K562 (cell line): ENCODE measurements around the gene SEMA3C. TPM values are rescaled to one million over a fixed set of nuclear protein-coding genes. Genes with fewer than 3 reads are reported as not detected.

Source experiments
- ATAC-seq: fragments of 200-7000 bp; cut with Tn5 transposase; 3 replicates; pipeline ENCODE4 v1.9.1; 2020; ENCODE audit warnings: moderate library complexity
- BruUV-seq: library from RNA; stranded (reverse); fragments of 400-500 nt; replicated peaks from 2 replicates; lab custom pipeline; 2021; lab: Mats Ljungman, UMichigan
- CTCF ChIA-PET: fragments of 300-600 bp; formaldehyde crosslinking; extraction: SDS; loops from one replicate; lab custom pipeline; 2021; ENCODE audit warnings: low intra/inter-chr PET ratio; lab: Yijun Ruan, JAX
- POLR2A ChIA-PET: fragments of 300-600, 350-650 bp; sonication (Branson Sonifier 250); formaldehyde crosslinking; extraction: SDS; loops from one replicate; lab custom pipeline; 2021; ENCODE audit warnings: antibody characterized with exemption, inconsistent platforms; lab: Yijun Ruan, JAX
- DNase-seq, 4 experiments: peaks; one replicate each; pipeline versions ENCODE4 v3.0.0 to v3.0.0-alpha.2; 2011 to 2018; ENCODE audit warnings: low spot score in 3 of 4, mixed read lengths in 3 of 4; ENCODE audit errors: extremely low read depth in 1 of 4
- FAIRE-seq: peaks from 2 replicates; lab custom pipeline; 2011; peaks lifted over from hg19 to GRCh38; lab: Jason Lieb, UNC
- H2AFZ ChIP-seq: 2 replicates; pipeline ENCODE4 v1.6.0; 2011; ENCODE audit warnings: low read depth, low read length, control low read depth, inconsistent platforms
- H3K27ac ChIP-seq: fragments of 200-600 bp; 3 replicates; pipeline ENCODE4 v1.8.0; 2011; ENCODE audit warnings: low read depth, mild to moderate bottlenecking, control low read depth, inconsistent platforms, low read length, moderate library complexity, mixed read lengths; ENCODE audit errors: extremely low read depth
- H3K27me3 ChIP-seq, 2 experiments: fragments of 300-600 bp in 1 of 2; 2 replicates in 1 of 2; 3 replicates in 1 of 2; pipeline versions ENCODE4 v1.6.0 to v1.8.0; 2011; ENCODE audit warnings: inconsistent platforms in 2 of 2, low read length in 2 of 2, mild to moderate bottlenecking in 1 of 2, mixed read lengths in 1 of 2, moderate library complexity in 1 of 2; ENCODE audit not compliant: control insufficient read depth in 2 of 2, insufficient read depth in 2 of 2
- H3K36me3 ChIP-seq: fragments of 300-600 bp; 3 replicates; pipeline ENCODE4 v1.8.0; 2011; ENCODE audit warnings: mild to moderate bottlenecking, low read length, inconsistent platforms; ENCODE audit not compliant: control insufficient read depth, insufficient read depth
- H3K4me1 ChIP-seq, 2 experiments: fragments of 200-600 bp in 1 of 2; replicated peaks in 1 of 2; 2 replicates in 1 of 2; 3 replicates in 1 of 2; pipeline versions ENCODE4 v1.5.1 to v1.8.0; 2011; ENCODE audit warnings: inconsistent platforms in 2 of 2, low read length in 2 of 2, mild to moderate bottlenecking in 1 of 2, mixed read lengths in 1 of 2, moderate library complexity in 1 of 2; ENCODE audit not compliant: control insufficient read depth in 2 of 2, insufficient read depth in 2 of 2
- H3K4me2 ChIP-seq: 2 replicates; pipeline ENCODE4 v1.6.1; 2011; ENCODE audit warnings: low read length, control low read depth, inconsistent platforms, mixed read lengths; ENCODE audit not compliant: insufficient read depth
- H3K4me3 ChIP-seq: fragments of 200-600 bp; sonication (generic), shearing (Covaris generic); 2 replicates; pipeline ENCODE4 v1.5.1; 2016; ENCODE audit warnings: control low read depth, inconsistent platforms
- H3K79me2 ChIP-seq: fragments of 200-600 bp; 3 replicates; pipeline ENCODE4 v1.8.0; 2011; ENCODE audit warnings: low read length, inconsistent platforms; ENCODE audit not compliant: control insufficient read depth, insufficient read depth
- H3K9ac ChIP-seq, 2 experiments: 2 replicates each; pipeline versions ENCODE4 v1.6.0 to v1.6.1; 2011; ENCODE audit warnings: low read depth in 2 of 2, low read length in 2 of 2, control low read depth in 1 of 2, inconsistent platforms in 1 of 2, mild to moderate bottlenecking in 1 of 2, mixed read lengths in 1 of 2; ENCODE audit not compliant: insufficient read depth in 1 of 2
- H3K9me1 ChIP-seq: one replicate; pipeline ENCODE4 v1.6.0; 2011; ENCODE audit warnings: inconsistent platforms, mild to moderate bottlenecking, low read length, moderate library complexity; ENCODE audit not compliant: control insufficient read depth, insufficient read depth
- H3K9me3 ChIP-seq: replicated peaks from 2 replicates; pipeline ENCODE4 v1.5.1; 2011; ENCODE audit warnings: low read depth, low read length, inconsistent platforms; ENCODE audit not compliant: control insufficient read depth, insufficient read depth
- H4K20me1 ChIP-seq: replicated peaks from 2 replicates; pipeline ENCODE4 v1.6.1; 2011; ENCODE audit warnings: low read length, inconsistent platforms, mixed read lengths; ENCODE audit not compliant: control insufficient read depth, insufficient read depth
- CBX2 ChIP-seq: fragments of 200-600 bp; sonication (generic); IDR thresholded peaks from one replicate; pipeline ENCODE4 v1.6.1; 2012; ENCODE audit warnings: mild to moderate bottlenecking, low read length, inconsistent platforms; ENCODE audit not compliant: insufficient read depth, poor library complexity, severe bottlenecking
- EHMT2 ChIP-seq: fragments of 450-650 bp; IDR thresholded peaks from 2 replicates; pipeline ENCODE4 v1.6.1; 2018; ENCODE audit warnings: antibody characterized with exemption
- ETS1 ChIP-seq: conservative IDR thresholded peaks from 2 replicates; pipeline ENCODE4 v1.6.1; 2011; ENCODE audit warnings: low read depth, mild to moderate bottlenecking, low read length; ENCODE audit not compliant: control insufficient read depth
- HDAC1 ChIP-seq, 2 experiments: fragments of 450-650 bp; IDR thresholded peaks; 2 replicates each; pipeline ENCODE4 v1.6.1; 2016 to 2017; ENCODE audit warnings: inconsistent platforms in 1 of 2, mild to moderate bottlenecking in 1 of 2, moderate library complexity in 1 of 2
- HEY1 ChIP-seq: fragments of 250-450 bp; sonication (Bioruptor Pico); IDR thresholded peaks from 2 replicates; pipeline ENCODE4 v1.5.0; 2020; ENCODE audit warnings: mild to moderate bottlenecking, moderate library complexity, borderline replicate concordance
- MAFK ChIP-seq: IDR thresholded peaks from 2 replicates; pipeline ENCODE4 v1.6.1; 2011; ENCODE audit warnings: low read length, improper control_type of control experiment
- MAZ ChIP-seq, 2 experiments: fragments of 450-650 bp in 1 of 2; sonication (generic) in 1 of 2; formaldehyde crosslinking; IDR thresholded peaks in 1 of 2; conservative IDR thresholded peaks in 1 of 2; 2 replicates each; pipeline versions ENCODE4 v1.4.0 to v1.5.0; 2020; ENCODE audit warnings: mild to moderate bottlenecking in 1 of 2, missing genetic modification reagents in 1 of 2
- MEF2A ChIP-seq: IDR thresholded peaks from 2 replicates; pipeline ENCODE4 v1.6.1; 2011; ENCODE audit warnings: low read depth, mild to moderate bottlenecking, low read length, moderate library complexity; ENCODE audit not compliant: control insufficient read depth
- NR1H2 ChIP-seq: sonication (generic); formaldehyde crosslinking; IDR thresholded peaks from 2 replicates; pipeline ENCODE4 v1.4.0; 2020; ENCODE audit warnings: mild to moderate bottlenecking, missing genetic modification reagents
- RBM39 ChIP-seq: fragments of 200-400 bp; formaldehyde crosslinking; optimal IDR thresholded peaks from 2 replicates; pipeline ENCODE3; 2018; ENCODE audit warnings: low read depth, low read length
- TGIF2 ChIP-seq: sonication (generic); formaldehyde crosslinking; IDR thresholded peaks from 2 replicates; pipeline ENCODE4 v1.8.1; 2022; ENCODE audit warnings: mild to moderate bottlenecking, missing genetic modification reagents, moderate library complexity
- U2AF1 ChIP-seq: fragments of 200-400 bp; formaldehyde crosslinking; optimal IDR thresholded peaks from 2 replicates; pipeline ENCODE3; 2017; ENCODE audit warnings: mild to moderate bottlenecking, low read depth, low read length, moderate library complexity
- VEZF1 ChIP-seq: fragments of 200-800 bp; sonication (Bioruptor generic); IDR thresholded peaks from 2 replicates; pipeline ENCODE4 v1.6.1; 2017; ENCODE audit warnings: missing genetic modification characterization, missing compliant biosample characterization
- ZBTB17 ChIP-seq: fragments of 450-650 bp; formaldehyde crosslinking; IDR thresholded peaks from 2 replicates; pipeline ENCODE4 v1.4.0; 2020; ENCODE audit warnings: mild to moderate bottlenecking
- ZC3H8 ChIP-seq: fragments of 450-650 bp; IDR thresholded peaks from 2 replicates; pipeline ENCODE4 v1.6.1; 2017
- ZNF217 ChIP-seq: sonication (generic); formaldehyde crosslinking; IDR thresholded peaks from 2 replicates; pipeline ENCODE4 v1.8.0; 2022; ENCODE audit warnings: mild to moderate bottlenecking, missing genetic modification reagents
- ZNF589 ChIP-seq: fragments of 200-800 bp; sonication (Bioruptor generic); IDR thresholded peaks from 2 replicates; pipeline ENCODE4 v1.6.1; 2016; ENCODE audit warnings: low read depth, missing genetic modification characterization, missing compliant biosample characterization
- WGBS: fragments of 100-300 bp; shearing (Covaris generic); methylation state at CpG from one replicate; pipeline ENCODE4 v1.1.6; 2016; ENCODE audit warnings: low coverage, mixed read lengths; ENCODE audit not compliant: insufficient coverage; ENCODE audit errors: missing lambda C conversion rate; 5-methylcytosine and 5-hydroxymethylcytosine counted together
- in situ Hi-C: fragments of 300-500 bp; cut with MboI; formaldehyde crosslinking; loops from 4 replicates; pipeline ENCODE4 v1.15.0; 2018; ENCODE audit warnings: inconsistent platforms, mixed read lengths
- intact Hi-C: fragments of 100-400 bp; cut with micrococcal nuclease; formaldehyde crosslinking; loops from 2 replicates; pipeline ENCODE4 v1.14.2; 2022
- polyA plus RNA-seq, 8 experiments: library from polyadenylated mRNA; depleted of rRNA in 4 of 8; stranded (reverse) in 5 of 8; unstranded in 3 of 8; fragments of >200 nt; fragmentation: Nextera tagmentation in 2 of 8; fragmentation: Illumina TruSeq in 1 of 8; extraction: Ambion mirVana in 2 of 8; extraction: Trizol in 1 of 8; gene quantifications; 2 replicates each; pipeline versions ENCODE4 v1.2.1 to v1.2.3, GENCODE V29; 2011 to 2014; ENCODE audit warnings: inconsistent platforms in 1 of 8, missing spikeins in 1 of 8
- total RNA-seq, 7 experiments: library from RNA; depleted of rRNA in 6 of 7; stranded (reverse); fragments of >200 nt in 6 of 7; fragmentation: Illumina TruSeq in 2 of 7; extraction: Trizol in 2 of 7; gene quantifications; 2 replicates each; pipeline versions ENCODE4 v1.2.1 to v1.2.3, GENCODE V29; 2011 to 2021; ENCODE audit warnings: low replicate concordance in 1 of 7

The SEMA3C gene
- total and polyA plus RNA-seq, 9 of the 15 experiments (the other 6 are each of a cell fraction or from before 2014, with no cell fraction given), result 0.04 to 0.36 (median 0.12) TPM; not detected in 3

- Histone ChIP-seq H3K27ac (no peak overlapping the region), H4K20me1 (no peaks in the 10 kb centered on the region), H3K36me3 (no peaks in the 10 kb centered on the region), H3K4me3 (no peak overlapping the region), H2AFZ (no peak overlapping the region), H3K79me2 (no peaks in the 10 kb centered on the region), H3K9me3 (peaks cover 3% of the 10 kb centered on the region; the same call in 1 of the 2 replicates), H3K4me2 (no peak overlapping the region), H3K4me1 (no peaks in the 10 kb centered on the region), H3K9me1 (no peaks in the 10 kb centered on the region), H3K9ac (no peak overlapping the region), H3K27me3 (no peaks in the 10 kb centered on the region)
- in situ Hi-C loops (no loop called here), intact Hi-C loops (no loop called here)
- no peak for ATAC-seq
- POLR2A ChIA-PET, result no interaction called here
- FAIRE-seq, result no peak
- no peak for DNase-seq
- 8% methylated on average over 1 of the region's 1 CpG for WGBS
- no peak for TF ChIP-seq RBM39
- no peak for TF ChIP-seq ZC3H8
- no peak for TF ChIP-seq ETS1
- no peak for TF ChIP-seq HEY1
- no peak for TF ChIP-seq ZNF589
- TF ChIP-seq ZNF217, result no peak
- no peak for TF ChIP-seq HDAC1 (IDR thresholded peaks at IDR 0.05)
- TF ChIP-seq MAZ (CRISPR knock-in tag; conservative IDR thresholded peaks at IDR 0.05 in 1 of 2, IDR thresholded peaks at IDR 0.05 in 1 of 2), result no peak
- no peak for TF ChIP-seq ZBTB17
- no peak for TF ChIP-seq TGIF2 (CRISPR knock-in tag)
- TF ChIP-seq U2AF1, result no peak
- no peak for TF ChIP-seq EHMT2
- no peak for TF ChIP-seq VEZF1
- TF ChIP-seq CBX2, result no peak
- TF ChIP-seq MEF2A, result no peak
- TF ChIP-seq NR1H2 (CRISPR knock-in tag), result no peak
- no peak for TF ChIP-seq MAFK
- no TSS peak for BruUV-seq
- CTCF ChIA-PET, result no interaction called here
Measured at GRCh38 chr7:80868566-80868965, 50.3 kb downstream of the SEMA3C start.
